ENCODE measurements around the gene TCF12.

The TCF12 gene

DNA sequence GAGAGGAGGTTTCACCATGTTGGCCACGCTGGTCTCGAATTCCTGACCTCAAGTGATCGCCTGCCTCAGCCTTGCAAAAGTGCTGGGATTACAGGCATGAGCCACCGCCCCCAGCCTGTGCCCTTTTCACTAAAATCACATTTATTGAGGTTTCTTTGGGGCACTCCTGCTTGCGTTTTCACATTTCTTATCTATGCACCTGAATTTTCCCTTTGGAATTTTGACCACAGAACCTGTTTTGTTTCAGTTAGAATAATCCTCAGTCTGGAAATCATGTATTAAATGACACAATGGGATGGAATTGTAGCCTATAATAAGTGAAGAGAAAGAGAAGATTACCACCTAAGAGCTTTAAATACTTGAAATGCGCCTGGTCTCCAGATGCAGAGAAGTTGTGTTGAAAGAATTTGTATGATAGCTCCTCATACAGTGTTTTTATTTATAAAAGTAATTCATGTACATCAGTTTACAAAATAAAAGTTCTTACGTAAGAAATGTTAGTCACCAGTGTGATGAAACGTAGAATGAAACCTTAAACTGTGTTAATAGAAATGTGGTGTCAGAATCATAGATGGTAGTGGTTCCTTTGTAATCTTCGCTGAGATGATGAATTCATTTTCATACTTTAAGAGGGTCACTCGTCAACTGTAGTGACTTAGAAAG is 107.0 kb downstream of the TCF12 start:
- no peak for DNase-seq

DNA sequence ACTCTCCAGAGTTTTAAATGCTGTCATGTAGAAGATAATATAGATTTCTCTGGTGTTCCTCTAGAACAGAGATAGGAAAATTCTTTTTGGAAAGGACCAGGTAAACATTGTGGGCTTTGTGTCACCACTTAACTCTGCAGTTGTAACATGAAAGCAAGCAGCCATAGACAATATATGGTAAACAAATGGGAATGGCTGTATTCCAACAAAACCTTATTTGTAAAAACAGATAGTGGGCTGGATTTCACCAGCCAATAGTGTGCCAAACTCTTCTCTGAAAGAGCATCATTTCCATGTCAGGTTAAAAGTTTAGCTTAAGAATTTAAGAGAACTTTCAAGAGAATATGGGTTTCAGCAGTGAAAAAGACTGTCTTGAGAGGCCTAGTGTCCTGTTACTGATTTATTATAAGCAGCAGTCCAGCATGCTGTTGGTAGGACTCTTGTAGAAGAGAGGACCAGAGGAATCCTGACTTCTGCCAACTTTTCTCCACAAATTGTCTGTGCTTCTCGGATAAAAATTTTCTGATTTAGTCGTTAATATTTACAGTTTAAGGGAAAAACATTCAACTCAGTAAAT is 107.7 kb downstream of the TCF12 start:
- DNase-seq, result no peak

DNA sequence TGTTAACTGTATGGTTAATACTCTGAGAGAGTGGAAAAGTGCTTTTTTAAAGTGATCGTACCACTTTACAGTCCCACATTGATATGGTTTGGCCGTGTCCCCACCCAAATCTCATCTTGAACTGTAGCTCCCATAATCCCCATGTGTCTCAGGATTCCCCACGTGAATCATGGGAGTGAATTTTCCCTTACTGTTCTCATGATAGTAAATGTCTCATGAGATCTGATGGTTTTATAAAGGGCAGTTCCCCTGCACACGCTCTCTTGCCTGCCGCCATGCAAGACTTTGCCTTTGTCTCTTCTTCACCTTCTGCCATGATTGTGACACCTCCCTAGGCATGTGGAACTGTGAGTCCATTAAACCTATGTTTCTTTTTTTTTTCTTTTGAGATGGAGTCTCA is 109.2 kb downstream of the TCF12 start:
- no peak for DNase-seq

DNA sequence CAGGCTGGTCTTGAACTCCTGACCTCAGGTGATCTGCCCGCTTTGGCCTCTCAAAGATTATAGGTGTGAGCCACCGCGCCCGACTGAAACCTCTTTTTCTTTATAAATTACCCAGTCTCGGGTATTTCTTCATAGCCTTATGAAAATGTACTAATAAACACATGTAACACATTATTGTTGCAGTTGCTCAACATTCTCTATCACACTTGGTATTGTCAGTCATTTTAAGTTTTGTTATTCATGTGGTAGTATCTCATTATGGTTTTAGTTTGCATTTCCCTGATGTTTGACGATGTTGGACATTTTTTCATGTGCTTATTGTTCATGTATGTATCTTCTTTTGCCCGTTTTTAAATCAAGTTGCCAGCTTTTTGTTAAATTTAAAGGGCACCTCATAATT is 109.7 kb downstream of the TCF12 start:
- DNase-seq, result no peak

DNA sequence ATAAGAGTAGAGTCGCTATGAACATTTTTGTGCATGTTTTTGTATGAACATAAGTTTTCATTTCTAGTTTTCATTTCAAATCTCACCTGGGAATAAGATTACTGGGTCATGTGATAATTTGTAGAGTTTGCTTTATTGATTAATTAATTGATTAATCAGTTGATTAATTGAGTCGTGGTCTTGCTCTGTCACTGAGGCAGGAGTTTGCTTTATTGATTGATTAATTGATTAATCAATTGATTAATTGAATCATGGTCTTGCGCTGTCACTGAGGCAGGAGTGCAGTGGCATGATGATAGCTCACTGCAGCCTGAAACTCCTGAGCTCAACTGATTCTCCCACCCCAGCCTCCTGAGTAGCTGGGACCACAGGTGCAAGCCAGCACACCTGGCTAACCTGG is 111.6 kb downstream of the TCF12 start:
- DNase-seq, result no peak

DNA sequence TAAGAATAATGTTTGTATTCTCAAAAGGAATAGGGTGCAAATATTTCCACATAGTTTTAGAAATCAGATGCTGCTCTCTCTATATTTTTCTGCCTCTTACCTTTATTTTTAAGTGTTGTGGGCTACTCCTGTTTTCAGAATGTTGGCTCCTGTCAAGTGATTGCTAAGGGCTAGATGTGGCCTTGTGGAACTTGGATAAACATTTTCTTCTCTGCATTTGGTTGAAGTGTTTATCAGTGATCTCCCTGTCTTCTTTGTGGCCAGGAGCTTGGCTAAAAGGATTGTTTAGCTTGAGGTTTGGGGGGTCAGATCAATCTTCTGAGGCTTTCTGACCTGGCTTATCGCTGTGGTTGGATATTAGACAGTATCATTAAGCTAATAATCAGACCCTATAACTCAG is 112.6 kb downstream of the TCF12 start:
- DNase-seq, result no peak

DNA sequence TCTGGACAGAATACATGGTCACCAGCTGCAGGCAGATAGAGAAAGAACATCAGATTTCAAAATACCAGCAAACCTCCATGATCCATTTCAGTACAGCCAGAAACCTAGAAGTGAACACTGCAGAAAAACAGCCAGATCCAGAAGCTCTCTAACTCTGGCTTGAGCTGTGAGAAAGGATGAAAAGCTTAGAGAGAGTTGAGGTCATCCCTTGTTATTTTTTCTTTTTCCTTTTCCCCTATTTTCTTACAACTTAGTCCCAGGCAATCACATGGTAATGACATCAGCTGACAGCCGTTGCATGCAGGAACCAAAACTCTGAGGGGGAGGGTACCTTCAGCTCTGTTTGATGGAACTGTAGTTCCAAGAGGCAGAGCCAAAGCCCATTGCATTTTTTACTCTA is 113.2 kb downstream of the TCF12 start:
- no peak for DNase-seq

DNA sequence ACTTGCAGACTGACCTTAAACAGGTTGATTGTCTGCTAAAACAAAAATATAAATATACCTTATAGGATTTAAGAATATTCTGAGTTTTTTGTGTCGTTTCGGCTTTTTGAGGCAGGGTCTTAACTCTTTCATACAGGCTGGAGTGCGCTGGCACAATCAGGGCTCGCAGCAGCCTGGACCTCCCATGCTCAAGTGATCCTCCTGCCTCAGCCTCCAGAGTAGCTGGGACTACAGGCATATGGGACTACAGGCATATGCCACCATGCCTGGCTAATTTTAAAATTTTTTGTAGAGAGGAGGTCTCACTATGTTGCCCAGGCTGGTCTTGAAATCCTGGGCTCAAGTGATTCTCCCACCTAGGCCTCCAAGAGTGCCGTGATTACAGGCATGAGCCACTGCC is 113.9 kb downstream of the TCF12 start:
- DNase-seq, result no peak

DNA sequence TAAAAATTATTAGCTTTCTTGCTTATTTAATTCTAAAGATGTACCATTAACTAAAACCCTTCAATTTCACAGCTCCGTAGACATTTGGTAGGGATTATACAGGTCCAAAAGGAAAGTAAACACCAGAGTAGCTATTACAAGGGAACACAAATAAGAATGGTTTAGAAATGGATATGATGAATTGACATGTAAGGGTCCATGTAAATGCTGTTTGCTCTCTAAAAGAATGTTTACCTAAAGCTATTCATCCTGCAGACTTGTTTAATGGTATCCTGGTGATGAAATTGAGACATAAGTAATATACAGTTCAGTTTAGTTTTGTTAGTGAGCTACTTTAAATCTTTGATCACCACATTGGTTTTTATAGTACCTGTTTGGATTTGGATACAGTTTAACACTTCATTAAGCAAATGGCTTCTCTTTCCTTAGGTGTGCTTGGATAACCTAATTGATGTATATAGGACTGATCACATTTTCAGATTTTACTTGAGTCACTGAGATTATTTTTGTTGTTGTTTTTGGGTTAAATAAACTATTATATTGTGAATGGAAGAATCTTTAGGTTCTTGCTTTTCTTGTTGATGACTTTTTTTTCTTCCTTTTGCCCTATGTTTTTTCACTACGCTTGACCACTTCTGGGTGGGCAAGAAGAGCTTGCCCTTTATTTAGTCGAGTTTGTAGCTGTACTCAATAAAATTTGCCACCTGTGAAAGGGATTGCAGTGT is 115.4 kb downstream of the TCF12 start:
- DNase-seq, result no peak

DNA sequence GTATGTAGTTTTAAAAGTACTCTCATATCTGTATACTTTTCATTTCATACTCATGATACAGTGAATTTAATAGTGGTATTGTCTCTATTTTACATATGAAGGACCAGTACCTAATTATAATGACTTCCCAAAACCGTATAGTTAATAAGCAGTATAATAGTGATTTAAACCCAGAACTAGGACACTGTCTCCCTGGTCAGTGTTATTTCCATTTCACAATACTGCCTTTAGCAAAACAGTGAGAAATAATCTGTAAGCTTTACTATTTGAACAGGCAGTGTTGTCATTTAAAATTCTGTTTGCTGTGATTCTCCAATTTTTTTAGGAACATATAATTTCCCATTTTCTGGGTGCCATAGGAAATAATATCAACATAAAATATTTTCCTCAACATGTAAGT is 116.2 kb downstream of the TCF12 start:
- no peak for DNase-seq

DNA sequence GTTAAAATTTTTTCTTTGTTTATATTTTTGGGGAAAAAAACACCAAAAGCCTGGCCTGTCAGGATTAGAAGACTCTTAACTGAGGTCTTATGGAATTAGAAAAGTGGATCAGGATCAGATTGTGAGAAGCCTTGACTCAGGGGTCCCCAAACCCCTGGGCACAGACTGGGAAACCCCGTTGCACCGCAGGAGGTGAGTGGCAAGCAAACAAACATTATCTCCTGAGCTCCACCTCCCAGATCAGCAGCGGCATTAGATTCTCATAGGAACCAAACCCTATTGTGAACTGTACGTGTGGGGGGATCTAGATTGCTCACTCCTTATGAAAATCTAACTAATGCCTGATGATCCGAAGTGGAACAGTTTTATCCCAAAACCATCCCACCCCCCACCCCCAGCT is 117.2 kb downstream of the TCF12 start:
- DNase-seq, result no peak

DNA sequence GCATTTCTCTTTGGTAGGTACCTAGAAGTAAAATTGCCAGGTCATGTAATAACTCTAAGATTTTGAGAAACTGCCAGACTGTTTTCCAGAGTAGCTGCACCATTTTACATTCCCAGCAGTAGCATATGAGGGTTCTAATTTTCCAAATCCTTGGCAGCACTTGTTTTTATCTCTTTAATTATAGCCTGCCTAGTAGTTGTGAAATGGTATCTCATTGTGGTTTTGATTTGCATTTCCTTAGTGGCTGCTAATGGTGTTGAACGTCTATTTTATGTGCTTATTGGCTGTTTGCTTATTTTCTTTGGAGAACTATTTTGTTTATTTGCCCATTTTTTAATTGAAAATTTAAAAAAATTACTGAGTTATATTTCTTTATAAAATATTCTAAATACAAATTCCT is 117.9 kb downstream of the TCF12 start:
- no peak for DNase-seq

DNA sequence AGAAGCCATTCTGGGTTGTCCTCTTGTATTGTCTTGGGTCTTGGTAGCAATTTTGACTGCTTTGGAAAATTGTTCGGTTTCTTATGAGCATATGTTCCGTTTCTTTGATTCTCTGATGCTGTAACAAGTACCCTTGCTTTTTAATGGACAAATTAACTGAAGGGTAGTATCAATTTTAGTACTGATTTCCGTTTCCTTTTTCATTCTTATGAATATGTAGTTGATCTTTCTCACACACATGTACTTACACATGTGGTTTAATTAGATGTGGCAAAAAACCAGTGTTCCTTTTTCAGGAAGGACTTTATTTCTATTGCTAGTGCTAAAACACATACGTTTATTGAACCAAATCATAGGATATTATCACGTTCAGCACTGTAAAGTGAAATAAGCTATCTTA is 119.1 kb downstream of the TCF12 start:
- DNase-seq, result no peak

DNA sequence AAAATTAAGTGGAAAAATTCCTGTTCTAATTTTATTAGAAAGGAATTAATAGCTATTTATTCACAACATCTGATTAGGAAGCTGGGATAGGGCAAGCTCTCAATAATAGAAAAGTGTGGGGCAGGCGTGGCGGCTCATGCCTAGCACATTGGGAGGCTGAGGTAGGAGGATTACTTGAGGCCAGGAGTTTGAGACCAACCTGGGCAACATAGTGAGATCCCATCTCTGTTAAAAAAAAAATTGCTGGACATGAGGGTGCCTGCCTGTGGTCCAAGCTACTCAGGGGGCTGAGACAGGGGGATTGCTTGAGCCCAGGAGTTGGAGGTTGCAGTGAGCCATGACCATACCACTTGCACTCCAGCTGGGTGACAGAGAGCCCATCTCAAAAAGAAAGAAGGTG is 119.6 kb downstream of the TCF12 start:
- no peak for DNase-seq

DNA sequence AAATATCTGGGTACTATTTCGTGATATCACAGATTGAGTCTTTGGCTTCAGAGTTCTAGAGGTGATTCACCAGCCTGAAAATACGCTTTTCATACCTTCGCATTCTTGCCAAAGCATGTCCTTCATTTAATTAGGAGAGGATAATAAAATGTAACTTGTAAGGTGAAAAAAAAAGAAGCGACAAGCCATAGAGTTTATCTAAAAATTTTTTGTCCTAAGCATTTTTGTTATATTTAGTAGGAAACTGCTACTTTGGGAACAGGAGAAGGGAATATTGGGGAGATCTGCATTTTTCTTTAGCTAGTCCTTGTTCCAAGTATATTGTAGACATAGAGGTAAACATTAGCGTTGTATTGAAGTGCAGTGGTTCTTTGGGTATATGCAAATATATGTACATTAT is 120.1 kb downstream of the TCF12 start:
- no peak for DNase-seq

DNA sequence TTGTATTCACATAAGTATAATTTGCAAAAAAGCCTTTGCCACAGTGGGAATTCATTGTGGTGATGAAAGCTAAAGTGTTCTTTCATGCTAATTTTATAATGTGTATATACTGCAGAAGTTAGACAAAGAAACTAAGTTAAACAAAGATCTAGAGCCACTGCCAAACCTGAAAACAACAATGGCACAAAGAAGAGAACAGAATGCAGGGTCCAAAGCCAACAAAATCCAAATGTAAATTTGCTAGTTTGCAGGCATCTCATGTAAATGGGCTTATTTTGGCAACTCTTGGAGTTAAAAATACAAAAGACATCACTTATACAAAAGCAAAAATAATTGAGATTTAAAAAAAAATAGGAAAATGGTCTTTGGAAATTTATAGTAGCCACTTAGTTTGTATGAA is 123.0 kb downstream of the TCF12 start:
- no peak for DNase-seq

DNA sequence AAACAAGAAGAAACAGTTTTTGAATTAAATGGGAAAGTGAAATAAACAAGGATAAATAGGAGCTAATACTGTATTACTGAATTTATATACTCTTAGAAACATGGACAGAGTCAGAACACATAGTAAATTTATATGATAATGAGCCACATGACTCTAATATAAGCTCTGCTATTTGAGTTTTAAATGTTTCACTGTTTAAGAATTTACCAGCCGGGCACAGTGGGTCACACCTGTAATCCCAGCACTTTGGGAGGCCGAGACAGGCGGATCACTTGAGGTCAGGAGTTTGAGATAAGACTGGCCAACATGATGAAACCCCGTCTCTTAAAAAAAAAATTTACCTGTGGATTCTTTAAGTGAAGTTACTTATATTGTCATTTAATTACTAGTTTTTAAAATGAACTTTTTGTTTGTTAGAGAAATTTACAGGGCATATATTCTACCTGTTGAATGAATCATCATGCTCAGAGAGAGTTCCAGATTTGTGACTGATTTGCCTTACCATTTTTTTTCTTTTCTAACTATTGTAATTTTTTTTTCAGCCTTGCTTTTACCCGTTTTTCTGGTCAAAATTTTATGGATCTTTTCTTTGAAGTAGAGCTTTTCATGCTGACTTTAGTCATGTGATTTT is 125.7 kb downstream of the TCF12 start:
- no peak for DNase-seq

DNA sequence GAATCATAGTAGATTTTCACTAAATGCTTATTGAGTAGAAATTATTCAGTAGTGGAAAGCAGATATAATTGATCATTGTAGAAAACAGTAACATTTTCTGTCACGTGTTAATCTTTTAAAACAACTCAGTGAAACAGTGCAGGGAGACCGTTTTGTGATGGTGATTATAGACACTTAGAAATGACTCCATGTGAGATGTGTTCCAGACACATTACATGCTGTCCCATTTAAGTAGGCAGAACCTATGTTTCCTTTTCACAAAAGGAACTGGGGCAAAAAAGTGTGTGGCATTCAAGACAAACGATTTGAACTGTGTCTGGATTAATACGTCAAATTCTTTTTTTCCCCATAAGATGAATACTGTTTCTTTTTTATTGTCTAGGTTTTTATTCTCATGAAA is 126.5 kb downstream of the TCF12 start:
- no peak for DNase-seq

DNA sequence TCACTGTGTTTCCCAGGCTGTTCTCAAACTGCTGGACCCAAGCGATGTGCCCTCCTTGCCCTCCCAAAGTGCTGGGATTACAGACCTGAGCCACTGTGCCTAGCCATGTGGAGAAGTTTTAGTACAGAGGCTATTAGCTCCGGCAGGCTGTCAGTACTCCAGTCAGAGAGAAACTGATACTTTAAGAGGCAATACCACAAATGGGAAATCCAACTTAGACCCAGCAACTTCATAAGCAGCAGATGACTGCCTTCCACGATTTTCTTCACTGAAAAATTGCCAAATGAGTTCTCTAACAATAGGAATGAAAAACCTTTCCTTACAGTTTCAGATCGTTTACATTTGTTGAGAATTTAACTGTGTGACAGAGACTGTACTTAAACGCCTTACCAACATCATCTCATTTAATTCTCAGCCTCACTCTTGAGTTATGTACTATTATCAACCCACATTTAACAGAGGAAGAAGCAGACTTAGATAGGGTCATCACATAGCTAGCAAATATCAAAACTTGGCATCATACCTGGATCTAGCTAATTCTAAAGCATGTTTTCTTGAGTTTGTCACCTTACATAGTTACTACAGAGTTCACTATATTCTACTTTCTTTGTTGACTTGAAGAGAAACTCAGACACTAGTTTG is 127.4 kb downstream of the TCF12 start:
- DNase-seq, result no peak

DNA sequence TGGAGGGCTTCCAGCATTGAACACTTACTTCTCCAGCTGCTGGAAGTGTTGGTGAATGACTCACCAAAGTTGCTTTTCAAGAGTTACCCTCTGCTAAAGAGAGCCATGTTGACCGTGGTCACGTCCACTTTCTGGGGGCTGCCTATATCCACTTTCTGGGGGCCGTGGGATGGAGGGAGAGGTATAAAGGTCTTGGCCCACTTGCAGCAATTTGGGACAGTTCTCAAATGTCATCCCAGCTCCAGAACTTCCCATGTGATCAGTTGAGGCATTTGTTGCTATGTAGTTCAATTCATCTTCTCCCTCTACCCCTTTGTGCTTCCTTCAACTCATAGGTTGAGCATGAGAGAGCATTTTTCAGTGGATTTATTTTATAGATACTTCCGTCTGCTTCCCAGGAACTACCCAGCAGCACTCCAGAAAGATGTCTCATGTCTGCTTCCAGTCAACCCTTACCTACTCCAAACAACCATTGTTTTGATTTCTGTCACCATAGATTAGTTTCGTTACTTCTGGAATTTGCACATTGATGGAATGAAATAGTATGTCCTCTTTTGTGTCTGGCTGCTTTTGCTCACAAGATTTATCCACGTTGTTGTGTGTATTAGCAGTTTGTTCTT is 130.6 kb downstream of the TCF12 start:
- DNase-seq, result no peak

DNA sequence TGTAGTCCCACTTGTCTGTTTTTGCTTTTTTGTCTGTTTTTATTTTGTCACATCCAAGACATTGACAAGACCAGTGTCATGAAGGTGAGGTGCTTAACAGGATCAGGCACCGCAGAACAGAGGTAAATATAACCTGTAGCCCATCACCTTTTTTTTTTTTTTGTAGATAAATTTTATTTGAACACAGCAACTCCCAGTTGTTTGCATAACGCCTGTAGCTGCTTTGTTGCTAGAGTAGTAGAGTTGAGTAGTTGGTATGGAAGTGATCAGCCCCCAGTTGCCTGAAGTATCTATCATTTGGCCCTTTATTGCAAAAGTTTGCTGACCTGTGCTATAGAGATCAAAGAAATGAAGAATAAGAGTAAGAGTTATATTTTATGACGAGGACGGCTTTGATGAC is 135.0 kb downstream of the TCF12 start:
- DNase-seq, result no peak

DNA sequence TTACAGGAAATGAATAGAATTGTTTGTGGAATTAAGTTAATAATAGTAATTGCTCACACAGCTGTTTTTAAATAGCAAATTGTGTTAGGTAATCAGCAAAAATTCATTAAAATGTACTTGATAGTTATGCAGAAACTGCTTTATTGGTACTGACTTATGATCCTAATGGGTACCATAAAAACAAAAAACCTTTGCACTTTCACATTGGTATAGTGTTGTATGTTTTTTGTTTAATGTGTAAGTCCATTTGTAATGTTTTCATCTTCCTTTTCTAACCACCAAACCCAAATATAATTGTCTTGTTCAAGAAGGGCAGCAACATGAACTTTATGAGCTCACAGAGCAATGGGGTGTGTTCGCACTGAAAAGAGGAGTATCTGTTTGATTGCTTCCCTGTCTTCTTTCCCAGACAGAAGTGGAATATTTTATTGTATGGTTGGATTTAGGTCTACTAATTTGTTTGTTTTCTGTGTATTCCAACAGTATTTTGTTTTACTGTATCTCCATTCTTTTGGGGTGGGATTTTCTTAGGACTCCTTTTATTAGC is 135.8 kb downstream of the TCF12 start:
- no peak for DNase-seq

DNA sequence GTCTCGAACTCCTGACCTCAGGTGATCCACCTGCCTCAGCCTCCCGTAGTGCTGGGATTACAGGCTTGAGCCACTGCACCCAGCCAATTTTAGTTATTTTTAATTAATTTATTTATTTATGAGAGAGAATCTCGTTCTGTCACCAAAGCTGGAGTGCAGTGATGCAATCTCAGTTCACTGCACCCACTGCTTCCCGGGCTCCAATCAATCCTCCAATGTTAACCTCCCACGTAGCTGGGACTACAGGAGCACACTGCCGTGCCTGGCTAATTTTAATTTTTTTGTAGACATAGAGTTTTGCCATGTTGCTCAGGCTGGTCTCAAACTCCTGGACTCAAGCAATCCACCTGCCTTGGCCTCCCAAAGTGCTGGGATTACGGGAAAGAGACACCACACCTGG is 137.9 kb downstream of the TCF12 start:
- no peak for DNase-seq
